GM18858 (cell line): ENCODE data around the gene ZBED2.
"Not testable (repeated sequence)": the region's sequence is repeated elsewhere in the genome, so short reads cannot be mapped to it uniquely, and the experiment has no call there.

Experiments used
- ATAC-seq: cut with Tn5 transposase; IDR thresholded peaks from one replicate; pipeline ENCODE4 v1.9.1; 2021; ENCODE audit not compliant: unreplicated experiment

ZBED2 gene, protein sequence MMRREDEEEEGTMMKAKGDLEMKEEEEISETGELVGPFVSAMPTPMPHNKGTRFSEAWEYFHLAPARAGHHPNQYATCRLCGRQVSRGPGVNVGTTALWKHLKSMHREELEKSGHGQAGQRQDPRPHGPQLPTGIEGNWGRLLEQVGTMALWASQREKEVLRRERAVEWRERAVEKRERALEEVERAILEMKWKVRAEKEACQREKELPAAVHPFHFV

DNA sequence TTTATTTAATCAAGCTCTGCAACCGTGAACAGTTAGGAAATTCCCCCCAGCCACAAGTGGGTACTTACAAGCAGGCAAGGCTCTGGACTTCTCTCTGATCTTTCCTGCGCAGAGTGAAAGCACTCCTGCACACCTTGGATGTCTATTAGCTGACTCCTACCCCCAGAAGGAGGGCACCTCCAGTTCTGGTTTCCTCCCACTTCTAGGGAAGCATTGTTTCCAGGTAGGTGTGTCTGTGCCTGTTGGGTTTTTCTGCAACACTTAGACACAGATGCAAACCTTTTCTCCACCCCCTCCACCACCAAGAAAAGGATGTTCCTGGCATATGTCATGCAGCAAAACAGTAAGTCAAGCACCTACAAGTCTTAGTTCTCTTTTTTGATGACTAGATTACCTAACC lies at the start of gene ZBED2:
Gene ZBED2, minus strand, starts transcription at position 115 of the 400 bp plus-strand sequence. CDS start 1,145 bp downstream, outside the sequence.
- ATAC-seq, result peak; percentile 64

DNA sequence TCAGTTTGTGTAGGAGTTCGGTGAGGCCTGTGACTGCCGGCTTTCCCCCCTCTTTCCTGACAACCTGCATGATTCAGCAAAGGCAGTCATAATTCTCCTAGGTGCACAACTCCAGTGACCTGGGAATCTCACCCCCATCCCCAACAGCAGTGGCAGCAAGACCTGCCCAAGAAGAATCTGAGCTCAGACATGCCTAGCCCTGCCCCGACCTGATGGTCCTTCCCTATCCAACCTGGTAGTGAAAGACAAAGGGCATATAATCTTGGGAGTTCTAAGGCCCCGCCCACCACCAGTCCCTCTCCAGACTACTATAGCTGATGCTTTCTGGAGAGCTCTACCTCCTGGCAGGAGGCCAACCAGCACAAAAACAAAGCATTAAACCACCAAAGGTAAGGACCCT lies 44.2 kb upstream of the ZBED2 start:
- no peak for ATAC-seq

DNA sequence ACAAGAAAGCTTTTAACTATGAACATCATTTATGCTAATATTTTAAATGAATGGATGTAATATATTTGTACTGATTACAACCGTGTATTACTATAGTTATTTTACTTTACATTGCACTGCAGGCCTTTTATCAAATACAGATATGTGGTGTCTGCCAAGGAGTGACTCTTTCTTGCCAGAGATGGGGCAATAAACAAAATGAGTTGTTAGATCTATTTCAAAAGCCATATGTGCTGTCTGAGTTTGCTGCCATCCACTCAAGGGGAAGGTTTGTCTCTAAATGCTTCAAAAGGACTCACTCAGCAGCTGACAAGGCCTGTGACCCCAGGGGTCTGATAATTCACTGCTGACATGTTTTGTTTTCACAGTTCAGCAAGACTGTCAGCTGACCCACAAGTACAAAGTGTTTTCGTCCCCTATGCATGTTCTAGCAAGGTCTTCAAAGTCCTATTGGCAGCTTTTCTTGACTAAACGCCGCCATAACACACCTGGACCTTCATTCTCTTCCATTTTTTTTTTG lies 41.3 kb upstream of the ZBED2 start:
- no peak for ATAC-seq

DNA sequence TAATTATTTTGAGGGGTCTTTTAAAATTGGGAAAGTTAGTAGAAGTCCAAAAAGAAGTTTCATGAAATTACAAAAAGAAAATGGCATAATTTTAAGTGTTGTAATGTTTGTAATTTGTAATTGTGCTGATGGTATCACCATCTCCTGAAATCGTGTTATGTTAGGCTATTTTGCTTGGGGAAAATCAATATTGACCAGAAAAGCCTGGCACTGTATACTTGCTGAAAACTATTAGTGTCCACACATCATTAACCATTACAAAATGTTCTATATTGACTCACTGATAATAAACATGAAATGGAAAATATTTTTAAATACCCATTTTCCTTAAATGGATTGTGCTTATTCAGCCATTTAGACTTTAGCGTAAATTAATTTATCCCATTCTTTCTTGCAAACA lies 40.3 kb upstream of the ZBED2 start:
- ATAC-seq, result no peak

DNA sequence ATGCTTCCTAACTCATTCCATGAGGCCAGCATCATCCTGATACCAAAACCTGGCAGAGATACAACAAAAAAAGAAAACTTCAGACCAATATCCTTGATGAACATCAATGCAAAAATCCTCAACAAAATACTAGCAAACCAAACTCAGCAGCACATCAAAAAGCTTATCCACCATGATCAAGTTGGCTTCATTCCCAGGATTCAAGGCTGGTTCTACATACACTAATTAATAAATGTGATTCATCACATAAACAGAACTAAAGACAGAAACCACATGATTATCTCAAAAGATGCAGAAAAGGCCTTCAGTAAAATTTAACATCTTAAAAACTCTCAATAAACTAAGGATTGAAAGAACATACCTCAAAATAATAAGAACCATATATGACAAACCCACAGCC lies 35.5 kb upstream of the ZBED2 start:
- not testable (repeated sequence) for ATAC-seq

DNA sequence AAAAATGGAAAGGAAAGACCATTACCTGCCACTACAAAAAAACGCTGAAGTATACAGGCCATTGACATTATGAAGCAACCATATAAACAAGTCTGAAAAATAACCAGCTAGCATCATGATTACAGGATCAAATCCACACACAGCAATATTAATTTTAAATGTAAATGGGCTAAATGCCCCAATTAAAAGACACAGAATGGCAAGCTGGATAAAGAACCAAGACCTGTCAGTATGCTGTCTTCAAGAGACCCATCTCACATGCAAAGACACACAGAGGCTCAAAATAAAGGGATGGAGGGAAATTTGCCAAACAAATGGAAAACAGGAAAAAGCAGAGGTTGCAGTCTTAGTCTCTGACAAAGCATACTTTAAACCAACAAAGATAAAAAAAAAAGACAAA lies 33.9 kb upstream of the ZBED2 start:
- not testable (repeated sequence) for ATAC-seq

DNA sequence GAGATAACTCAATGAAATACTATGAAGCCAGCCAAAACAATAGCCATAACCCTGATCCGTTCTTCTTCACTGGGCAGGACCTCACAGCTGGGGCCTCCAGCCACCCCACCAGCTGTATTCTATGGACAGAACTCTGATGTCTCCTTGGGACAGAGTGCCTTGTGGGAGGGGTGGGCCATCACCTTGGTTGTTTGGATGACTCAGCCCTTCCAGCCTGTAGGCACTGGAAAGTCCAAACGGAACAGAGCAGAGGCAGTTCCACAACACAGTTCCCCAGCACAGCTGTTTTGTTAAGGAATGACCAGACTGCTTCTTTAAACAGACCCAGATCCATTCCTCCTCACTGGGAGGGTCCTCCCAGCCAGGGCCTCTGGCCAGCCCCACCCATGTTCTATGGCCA lies 31.9 kb upstream of the ZBED2 start:
- no peak for ATAC-seq

DNA sequence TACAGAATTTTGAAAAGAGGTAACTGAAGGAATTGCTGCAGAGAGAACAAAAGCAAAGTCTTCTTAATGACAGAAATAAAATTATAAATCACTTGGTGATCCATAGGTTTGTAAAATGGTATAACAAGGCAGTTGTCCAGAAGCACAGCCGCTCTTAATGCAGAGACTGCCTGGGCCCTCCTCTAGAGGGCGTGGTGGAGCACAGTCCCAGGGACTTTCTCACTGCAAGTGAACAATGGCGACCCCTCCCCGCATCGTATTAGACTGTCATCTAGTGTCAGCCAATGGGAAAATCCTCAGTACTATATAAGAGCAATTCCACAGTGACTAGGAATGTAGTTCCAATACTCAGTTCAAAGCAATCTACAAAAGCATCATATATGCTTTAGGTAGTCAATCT lies 26.4 kb upstream of the ZBED2 start:
- ATAC-seq, result no peak

DNA sequence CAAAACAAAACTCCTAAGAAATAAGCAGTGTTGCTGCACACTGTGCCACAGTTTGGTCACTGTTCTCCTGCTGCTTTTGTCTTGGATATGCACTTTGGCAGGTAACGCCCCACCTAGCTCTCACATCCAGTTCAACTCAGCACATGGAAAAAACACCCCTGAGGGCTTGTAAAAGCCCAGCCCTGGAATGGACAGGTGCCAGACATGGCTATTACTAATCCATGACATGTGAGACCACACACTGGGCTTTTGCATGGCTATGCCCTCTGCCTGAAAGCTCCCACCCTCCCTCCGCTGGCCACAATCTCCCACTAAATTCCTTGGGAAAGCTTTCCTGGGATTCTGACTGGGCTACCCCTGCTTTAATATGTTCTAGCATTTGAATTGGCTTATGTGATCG lies 24.7 kb upstream of the ZBED2 start:
- no peak for ATAC-seq

DNA sequence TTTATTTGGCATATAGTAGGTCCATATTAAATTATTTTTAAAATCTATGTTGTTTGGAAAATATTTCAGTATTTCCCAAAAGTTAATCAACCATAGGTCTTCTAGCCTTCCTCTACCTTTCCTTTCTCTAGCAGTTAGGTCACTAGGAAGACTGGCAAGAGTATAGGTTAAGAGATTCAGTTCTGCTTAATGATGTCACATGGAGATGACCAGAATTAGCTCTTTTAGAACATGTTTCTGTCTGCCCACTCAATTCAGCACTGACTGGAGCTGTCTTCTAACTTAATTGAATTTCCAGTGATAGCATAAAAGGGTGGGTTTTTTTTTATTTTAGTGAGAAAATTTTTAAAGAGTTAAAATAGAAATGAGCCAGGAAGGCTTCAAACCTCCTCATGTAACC lies 23.8 kb upstream of the ZBED2 start:
- ATAC-seq, result no peak

DNA sequence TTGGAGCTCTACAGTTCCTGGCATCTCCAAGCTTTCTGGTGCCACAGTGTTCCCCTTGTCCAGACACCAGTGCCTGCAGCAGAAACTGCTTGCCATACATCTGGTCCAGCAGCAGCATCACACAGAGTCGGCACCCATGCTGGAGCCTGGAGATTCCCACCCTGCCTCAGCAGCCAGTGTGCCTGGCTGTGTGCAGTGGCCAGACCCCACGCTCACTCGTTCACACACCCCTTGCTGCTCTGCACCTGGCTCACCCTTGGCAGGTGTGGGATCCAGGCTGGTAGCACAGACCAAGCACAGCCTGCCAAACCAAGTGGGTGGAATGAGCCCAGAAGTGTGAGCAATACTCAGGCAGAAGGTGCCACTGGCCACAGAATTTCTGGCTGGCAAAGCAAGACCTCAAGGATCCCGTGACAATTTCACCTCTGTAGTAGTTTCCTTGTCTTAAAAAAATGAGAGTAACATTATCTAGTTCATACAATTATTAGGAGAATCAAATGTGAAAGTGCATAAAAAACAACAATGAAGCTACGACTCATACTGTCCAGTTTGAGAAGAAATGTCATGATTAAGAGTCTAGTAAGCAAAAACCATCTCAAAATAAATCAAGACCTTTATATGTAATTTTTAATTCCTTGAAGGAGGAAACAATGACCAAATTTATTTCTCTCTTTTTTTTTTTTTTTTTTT lies 22.9 kb upstream of the ZBED2 start:
- ATAC-seq, result no peak

DNA sequence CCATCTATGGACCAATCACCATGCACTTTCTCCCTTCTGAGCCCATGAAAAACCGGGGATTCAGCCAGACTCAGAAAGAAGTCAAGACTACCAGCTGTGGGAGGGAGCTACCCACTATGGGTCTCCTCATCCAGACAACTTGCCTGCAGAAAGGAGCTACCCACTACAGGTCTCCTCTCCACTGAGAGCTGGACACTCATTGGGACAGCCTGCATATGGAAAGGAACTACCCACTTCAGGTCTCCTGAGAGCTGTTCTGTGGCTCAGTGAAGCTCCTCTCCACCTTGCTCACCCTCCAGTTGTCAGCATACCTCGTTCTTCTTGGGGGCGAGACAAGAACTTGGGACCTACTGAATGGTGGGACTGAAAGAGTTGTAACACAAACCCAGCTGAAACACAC lies 22.3 kb upstream of the ZBED2 start:
- ATAC-seq, result no peak

DNA sequence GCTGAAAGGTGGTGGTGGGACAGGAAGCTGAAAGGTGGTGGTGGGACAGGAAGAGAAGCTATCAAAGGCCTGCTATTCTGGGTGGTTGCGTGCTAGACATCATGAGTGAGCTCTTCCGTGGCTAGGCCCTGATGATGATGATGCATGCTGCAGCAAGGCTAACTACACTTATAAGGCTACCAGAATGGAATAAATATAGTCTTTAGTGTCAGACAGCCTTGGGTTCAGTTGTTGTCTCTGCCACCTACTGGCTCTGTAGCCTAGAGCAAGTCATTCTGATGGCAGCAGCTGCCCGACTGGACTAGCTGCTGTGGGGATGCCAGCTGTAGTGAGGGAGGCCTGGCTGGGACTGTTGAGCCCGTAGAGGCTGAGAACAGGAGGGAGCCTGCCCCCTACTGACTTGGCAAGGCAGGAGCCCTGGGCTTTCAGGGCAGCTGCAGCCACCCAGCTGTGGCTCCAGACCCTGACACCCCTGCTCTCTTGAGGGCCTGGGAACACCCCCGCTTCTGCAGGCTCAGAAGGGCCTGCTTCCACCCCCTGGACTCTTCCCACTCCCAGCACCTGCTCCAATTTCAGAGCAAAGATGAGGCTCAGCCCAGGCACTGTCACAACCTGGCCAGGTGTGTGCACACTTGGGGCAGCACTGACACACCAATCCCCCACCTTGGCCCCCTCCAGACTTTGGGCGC lies 21.4 kb upstream of the ZBED2 start:
- peak; percentile 72 for ATAC-seq

DNA sequence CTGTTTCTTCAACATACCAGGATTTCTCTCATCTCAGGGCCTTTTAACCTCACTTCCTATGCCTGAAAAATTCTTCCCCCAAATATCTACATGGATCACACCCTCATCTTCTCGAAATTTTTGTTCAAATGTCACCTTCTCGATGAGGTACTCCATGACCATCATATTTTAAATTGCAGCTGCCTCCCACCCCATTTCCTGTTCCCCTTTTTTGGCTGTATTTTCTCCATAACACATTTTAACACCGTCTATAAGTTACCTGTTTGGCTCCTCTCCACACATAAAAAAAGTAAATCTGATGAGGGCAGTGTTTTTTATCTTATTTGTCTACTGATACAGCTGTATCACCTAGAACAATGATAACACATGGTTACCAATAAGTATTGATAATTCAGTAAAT lies 20.7 kb upstream of the ZBED2 start:
- no peak for ATAC-seq

DNA sequence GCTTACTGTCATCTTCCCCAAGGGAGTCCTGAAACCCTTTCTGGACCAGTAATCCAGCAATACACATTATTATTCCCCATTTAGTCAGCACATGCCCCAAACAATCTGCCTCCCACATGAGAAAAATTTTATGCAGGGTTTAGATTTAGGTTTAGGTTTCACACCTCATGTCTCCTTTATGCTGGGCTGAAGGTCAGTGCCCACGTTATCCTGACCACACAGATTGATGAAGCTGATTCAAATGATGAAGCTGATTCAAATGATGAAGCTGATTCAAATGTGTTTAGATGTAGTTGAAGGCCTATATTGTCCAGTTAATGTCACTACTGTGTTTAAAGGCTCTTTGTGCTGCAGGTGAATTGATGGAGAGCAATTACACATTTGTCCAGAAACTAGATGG lies 18.1 kb upstream of the ZBED2 start:
- ATAC-seq, result no peak

DNA sequence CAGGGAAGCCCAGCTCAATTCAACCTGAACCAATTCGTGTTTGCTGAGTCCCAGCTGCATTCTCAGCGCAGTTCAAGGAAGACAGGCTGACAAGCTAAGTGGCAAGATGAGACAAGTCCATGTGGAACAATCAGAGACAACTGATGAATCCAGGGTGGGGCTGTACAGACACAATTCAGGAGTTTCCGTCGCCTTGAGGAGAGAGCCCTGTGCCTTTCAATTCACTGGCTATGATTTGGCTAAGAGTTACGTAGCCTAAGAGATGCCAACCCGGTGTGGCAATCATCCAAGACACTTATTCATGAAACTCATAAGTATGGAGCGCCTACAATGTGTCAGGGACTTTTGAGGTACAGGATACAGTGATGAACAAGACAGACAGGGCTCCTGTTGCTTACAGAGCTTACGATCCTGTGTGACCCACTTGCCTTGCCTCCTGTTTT lies 15.5 kb upstream of the ZBED2 start:
- ATAC-seq, result peak; percentile 6

DNA sequence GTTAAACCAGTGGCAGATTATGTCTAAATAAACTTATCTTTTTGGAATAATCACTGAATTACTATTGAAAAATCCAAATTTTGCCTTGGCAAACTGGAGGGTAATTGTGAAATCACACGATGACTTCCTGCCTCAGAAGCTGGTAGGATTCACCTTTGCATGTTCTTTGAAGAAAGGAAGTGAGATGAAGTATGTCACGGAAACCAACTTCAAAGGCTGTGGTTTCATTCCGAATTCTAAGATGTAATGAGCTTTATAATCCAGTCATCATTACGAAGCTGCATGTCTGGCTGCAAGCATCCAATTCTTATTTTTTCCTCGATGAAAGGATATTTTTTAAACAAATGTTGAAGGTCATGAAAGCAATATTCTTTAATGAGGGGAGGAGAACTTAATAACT lies 15.0 kb upstream of the ZBED2 start:
- ATAC-seq, result peak; percentile 95

DNA sequence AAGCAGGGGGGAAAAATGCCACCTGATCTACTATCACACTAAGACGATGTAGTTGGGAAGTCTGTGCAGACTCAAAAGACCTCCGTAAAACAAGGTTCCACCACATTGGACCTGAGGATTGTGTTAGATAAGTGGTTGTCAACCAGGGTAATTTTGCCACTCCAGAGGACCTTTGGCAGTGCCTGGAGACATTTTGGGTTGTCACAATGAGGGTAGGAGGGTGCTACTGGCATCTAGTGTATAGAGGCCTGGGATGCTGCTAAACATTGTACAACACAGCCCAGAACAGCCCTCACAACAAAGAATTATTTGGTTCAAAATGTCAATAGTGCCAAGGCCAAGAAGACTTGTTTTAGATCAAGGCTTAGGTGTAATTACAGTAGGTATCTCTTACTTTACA lies 14.6 kb upstream of the ZBED2 start:
- no peak for ATAC-seq

DNA sequence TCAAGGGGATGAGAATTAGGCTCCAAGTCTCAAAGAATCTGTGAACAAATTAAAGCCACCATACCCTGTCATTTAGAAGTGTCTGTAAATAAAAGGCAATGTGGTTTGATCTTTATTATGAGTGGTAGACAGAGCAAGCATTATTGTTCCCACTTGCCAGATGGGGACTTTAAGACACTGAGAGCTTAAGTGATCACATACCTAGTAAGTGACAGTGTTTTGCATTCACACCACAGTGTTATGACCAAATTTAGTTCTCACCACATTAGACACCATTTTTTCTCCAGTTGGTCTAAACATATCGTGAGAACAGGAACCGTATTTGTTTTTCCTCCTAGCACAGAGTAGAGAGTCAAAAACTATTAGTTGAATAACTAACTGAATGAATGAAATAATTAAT lies 13.2 kb upstream of the ZBED2 start:
- no peak for ATAC-seq

DNA sequence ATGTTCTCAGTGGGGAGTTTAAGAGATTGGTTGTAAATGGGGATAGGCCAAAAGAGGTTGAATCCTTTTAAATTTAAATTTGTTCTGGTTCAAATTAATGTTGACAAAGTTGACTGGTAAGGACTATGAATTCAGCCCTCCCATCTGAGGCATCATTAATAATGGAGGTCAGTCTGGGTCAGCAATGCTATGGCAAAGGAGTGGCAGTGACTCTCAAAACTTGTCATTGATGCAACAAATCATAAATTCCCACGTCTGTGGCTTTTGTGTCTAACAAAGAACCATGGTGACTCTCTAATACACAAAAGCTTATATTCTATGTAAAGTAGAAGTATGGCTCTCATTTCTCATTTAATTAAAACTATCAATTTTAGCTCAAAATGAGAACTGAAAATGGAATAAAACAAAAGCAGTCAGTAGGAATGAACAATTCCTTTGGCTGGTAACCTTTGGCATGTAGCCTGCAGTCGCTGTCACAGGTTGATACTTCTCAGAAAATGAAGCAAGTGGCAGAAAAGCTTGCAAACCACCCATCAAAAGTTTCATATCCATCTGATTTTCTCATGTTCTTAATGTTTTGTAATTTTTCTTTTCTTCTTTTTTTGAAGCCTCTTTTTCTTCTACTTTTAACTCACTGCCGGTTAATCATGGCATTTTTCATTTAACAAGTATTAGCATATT lies 12.2 kb upstream of the ZBED2 start:
- no peak for ATAC-seq

DNA sequence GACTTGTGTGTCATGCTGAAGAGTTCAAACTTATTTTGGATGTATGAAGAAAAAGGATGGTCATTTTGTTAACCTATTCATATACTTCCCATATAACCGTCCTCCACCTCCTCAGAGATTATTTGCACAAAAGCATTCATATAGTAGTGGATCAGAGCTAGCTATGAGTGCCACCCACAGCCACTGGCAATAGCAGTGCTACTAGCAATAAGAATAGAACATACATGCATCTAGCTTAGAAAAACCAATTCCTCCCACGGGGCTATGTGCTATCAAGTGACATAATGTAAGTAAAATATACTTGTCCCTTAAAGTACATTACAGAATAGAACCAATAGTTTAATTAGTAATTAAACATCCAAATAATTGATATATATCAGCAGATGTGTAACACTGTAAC lies 10.3 kb upstream of the ZBED2 start:
- ATAC-seq, result no peak

DNA sequence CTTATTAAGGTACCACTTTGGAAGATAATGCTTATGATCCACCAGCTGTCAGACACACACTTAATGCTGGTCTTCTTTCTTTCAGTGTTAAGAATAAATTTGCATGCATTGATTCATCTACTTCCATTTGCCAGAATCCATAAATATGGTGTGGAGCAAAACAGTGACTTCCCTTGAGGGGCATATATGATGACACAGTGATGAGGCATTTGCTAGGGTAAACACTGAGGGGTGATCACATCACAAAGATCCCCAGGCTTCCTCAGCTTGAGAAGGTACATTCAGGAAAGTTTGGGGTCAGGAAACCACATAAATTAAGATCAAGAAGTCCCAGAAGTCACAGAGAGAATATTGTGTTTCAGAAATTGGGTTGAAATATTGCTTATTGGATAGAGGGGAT lies 9.9 kb upstream of the ZBED2 start:
- no peak for ATAC-seq
